PFSK-1 (cell line): Measurements from ENCODE around the gene UGT2B7.

Experiments used
- FOXP2 ChIP-seq: optimal IDR thresholded peaks from 2 replicates; pipeline ENCODE3; 2011; ENCODE audit warnings: borderline replicate concordance, control low read depth, inconsistent platforms; ENCODE audit not compliant: insufficient read depth; ENCODE audit errors: extremely low read length, extremely low read depth
- POLR2AphosphoS5 ChIP-seq: IDR thresholded peaks from 2 replicates; pipeline ENCODE4 v1.6.1; 2012; ENCODE audit warnings: low read depth, mild to moderate bottlenecking, control low read depth, low read length, moderate library complexity
- SIN3A ChIP-seq: IDR thresholded peaks from 2 replicates; pipeline ENCODE4 v1.6.1; 2012; ENCODE audit warnings: mild to moderate bottlenecking, low read length, moderate library complexity, borderline replicate concordance; ENCODE audit not compliant: insufficient read depth
- TAF1 ChIP-seq: IDR thresholded peaks from 2 replicates; pipeline ENCODE4 v1.6.1; 2012; ENCODE audit warnings: low read length, control low read depth, borderline replicate concordance; ENCODE audit not compliant: insufficient read depth
- TF ChIP-seq, protein P1 (sequence below), 2 experiments: IDR thresholded peaks; 2 replicates each; pipeline versions ENCODE4 v1.6.1 to v1.8.0; 2011 to 2012; ENCODE audit warnings: low read depth in 2 of 2, low read length in 2 of 2, control low read depth in 1 of 2, inconsistent platforms in 1 of 2, mild to moderate bottlenecking in 1 of 2, moderate library complexity in 1 of 2; ENCODE audit not compliant: insufficient read depth in 1 of 2

UGT2B7 gene

DNA sequence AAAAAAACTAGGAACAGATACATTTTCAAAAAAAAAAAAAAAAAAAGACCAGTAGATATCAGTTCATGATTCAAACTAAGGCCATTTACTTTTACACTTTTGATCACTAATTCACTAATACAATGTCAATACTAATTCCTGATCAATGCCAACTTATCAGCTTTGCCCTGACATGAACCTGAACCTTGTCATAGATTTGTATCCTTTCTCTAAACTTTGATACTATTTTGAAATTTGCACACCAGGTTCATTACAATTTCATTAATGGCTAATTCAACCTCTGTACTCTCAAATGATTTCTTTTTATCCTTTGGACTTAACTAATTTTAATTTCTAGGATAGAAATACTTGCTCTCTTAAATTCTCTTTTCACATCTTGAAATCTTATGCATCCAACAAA lies 37.7 kb downstream of the UGT2B7 start:
- TF ChIP-seq, protein P1, sequence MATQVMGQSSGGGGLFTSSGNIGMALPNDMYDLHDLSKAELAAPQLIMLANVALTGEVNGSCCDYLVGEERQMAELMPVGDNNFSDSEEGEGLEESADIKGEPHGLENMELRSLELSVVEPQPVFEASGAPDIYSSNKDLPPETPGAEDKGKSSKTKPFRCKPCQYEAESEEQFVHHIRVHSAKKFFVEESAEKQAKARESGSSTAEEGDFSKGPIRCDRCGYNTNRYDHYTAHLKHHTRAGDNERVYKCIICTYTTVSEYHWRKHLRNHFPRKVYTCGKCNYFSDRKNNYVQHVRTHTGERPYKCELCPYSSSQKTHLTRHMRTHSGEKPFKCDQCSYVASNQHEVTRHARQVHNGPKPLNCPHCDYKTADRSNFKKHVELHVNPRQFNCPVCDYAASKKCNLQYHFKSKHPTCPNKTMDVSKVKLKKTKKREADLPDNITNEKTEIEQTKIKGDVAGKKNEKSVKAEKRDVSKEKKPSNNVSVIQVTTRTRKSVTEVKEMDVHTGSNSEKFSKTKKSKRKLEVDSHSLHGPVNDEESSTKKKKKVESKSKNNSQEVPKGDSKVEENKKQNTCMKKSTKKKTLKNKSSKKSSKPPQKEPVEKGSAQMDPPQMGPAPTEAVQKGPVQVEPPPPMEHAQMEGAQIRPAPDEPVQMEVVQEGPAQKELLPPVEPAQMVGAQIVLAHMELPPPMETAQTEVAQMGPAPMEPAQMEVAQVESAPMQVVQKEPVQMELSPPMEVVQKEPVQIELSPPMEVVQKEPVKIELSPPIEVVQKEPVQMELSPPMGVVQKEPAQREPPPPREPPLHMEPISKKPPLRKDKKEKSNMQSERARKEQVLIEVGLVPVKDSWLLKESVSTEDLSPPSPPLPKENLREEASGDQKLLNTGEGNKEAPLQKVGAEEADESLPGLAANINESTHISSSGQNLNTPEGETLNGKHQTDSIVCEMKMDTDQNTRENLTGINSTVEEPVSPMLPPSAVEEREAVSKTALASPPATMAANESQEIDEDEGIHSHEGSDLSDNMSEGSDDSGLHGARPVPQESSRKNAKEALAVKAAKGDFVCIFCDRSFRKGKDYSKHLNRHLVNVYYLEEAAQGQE (IDR thresholded peaks at IDR 0.05; ENCODE audit: insufficient read depth in 1 of 2, low read depth in 2 of 2, low read length in 2 of 2), result no peak
- no peak for TF ChIP-seq FOXP2
- TF ChIP-seq SIN3A, result no peak
- no peak for TF ChIP-seq TAF1
- TF ChIP-seq POLR2AphosphoS5, result no peak

GRCh38 chr4:69134471-69134870 lies 38.2 kb downstream of the UGT2B7 start:
- no peak for TF ChIP-seq SIN3A
- TF ChIP-seq, protein P1 (IDR thresholded peaks at IDR 0.05; ENCODE audit: insufficient read depth in 1 of 2, low read depth in 2 of 2, low read length in 2 of 2), result no peak
- TF ChIP-seq TAF1, result no peak
- no peak for TF ChIP-seq FOXP2
- no peak for TF ChIP-seq POLR2AphosphoS5

DNA sequence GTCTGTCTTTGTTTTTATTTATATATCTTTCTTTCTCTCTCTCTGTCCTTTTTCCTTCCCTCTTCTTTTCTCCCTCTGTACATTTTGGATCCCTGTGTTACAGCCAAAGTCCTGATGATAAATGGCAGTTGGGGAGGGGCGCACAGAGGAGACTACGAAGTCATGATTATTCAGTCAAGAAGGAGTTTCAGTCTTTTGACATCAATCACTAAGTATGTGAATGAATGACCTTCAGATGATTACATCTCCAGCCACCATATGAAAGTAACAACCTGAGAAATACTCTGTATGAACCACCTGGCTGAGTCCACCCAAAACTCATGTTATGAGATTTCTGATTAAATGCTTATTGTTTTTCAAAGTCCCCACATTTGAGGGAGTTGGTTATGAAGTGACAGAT lies 45.0 kb downstream of the UGT2B7 start:
- TF ChIP-seq TAF1 (no peak), SIN3A (no peak), POLR2AphosphoS5 (no peak), FOXP2 (no peak)
- TF ChIP-seq, protein P1 (IDR thresholded peaks at IDR 0.05; ENCODE audit: insufficient read depth in 1 of 2, low read depth in 2 of 2, low read length in 2 of 2), result no peak

GRCh38 chr4:69147334-69147733 lies 51.1 kb downstream of the UGT2B7 start:
- TF ChIP-seq FOXP2, result no peak
- TF ChIP-seq POLR2AphosphoS5, result no peak
- TF ChIP-seq SIN3A, result no peak
- TF ChIP-seq, protein P1 (IDR thresholded peaks at IDR 0.05; ENCODE audit: insufficient read depth in 1 of 2, low read depth in 2 of 2, low read length in 2 of 2), result no peak
- TF ChIP-seq TAF1, result no peak

GRCh38 chr4:69154021-69154420 lies 57.7 kb downstream of the UGT2B7 start:
- TF ChIP-seq POLR2AphosphoS5, result no peak
- no peak for TF ChIP-seq SIN3A
- TF ChIP-seq, protein P1 (IDR thresholded peaks at IDR 0.05; ENCODE audit: insufficient read depth in 1 of 2, low read depth in 2 of 2, low read length in 2 of 2), result no peak
